Stimulated activated CD8-positive, alpha-beta memory T cell treated with anti-CD3 and anti-CD28 coated beads, Interleukin-12 subunit alpha, Interleukin-12 subunit beta, amount 100 ng/mL, for 4 hours (primary cell): ENCODE results near the gene FNIP2.
"Not testable (repeated sequence)": the region's sequence is repeated elsewhere in the genome, so short reads cannot be mapped to it uniquely, and the experiment has no call there.

Experiments used
- DNase-seq: peaks from one replicate; pipeline ENCODE4 v3.0.0-alpha.2; 2020; ENCODE audit warnings: low read depth

Gene FNIP2

GRCh38 chr4:158870626-158871334, 102.0 kb downstream of the FNIP2 start:
- DNase-seq = no peak

DNA sequence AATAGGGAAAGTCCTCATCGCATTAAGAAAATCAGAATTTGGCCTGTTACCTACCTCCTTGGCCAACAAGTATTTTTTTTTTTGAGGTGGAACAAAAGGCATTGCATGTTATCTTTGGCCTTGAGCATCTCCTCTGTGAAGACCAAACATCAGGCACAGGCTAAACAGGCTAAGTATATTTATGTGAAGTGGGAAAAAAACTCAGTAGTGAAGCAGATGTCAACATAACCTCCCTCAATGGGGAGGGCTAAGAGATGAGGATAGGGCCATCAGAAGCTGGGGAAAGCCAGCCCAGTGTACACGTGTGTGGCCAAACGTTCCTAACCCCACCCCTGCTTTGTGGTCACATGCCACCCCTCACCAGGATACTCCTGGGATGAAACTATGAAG, 102.5 kb downstream of the FNIP2 start:
- DNase-seq = no peak

GRCh38 chr4:158873795-158874401, 105.1 kb downstream of the FNIP2 start:
- DNase-seq = no peak

DNA sequence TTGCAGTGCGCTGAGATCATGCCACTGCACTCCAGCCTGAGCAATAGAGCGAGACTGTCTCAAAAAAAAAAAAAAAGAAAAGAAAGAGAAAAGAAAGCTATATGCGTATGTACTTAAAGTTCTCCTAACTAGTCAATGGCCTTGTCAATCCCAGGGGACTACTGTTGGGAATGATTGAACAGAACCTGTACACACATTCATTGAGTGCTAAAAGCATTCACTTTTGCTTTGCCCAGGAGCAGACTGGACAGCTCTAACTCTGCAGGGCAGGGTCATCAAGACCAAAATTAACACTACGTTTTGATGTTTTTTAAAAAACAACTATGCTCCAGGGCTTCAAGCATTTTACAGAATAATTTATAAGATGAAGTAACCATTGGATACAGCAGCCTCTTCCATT, 106.2 kb downstream of the FNIP2 start:
- DNase-seq = no peak

GRCh38 chr4:158875455-158875854, 106.6 kb downstream of the FNIP2 start:
- no peak for DNase-seq

GRCh38 chr4:158877069-158877468, 108.2 kb downstream of the FNIP2 start:
- no peak for DNase-seq

- not testable (repeated sequence) for DNase-seq
Observed at GRCh38 chr4:158882142-158882541, 113.3 kb downstream of the FNIP2 start.

GRCh38 chr4:158884280-158884679, 115.5 kb downstream of the FNIP2 start:
- DNase-seq = no peak

GRCh38 chr4:158885564-158885963, 116.7 kb downstream of the FNIP2 start:
- DNase-seq = no peak

DNA sequence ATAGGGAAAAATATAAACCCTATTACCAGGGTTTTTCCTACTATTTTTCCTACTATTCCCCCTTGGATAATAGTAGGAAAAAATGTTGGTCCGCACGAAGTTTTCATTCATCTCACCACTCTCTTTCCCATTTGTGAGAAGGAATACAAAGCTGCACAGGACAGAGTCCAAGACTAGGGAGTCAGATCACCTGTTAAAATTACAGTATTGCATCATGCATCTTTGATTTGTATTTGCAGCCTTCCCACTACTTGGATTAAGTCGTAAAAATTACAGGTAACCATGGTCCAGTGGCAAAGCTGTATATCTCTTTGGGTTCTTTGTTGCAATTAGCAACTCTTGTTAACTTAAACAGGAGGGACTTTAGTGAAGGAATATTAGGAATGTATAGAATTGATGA, 121.5 kb downstream of the FNIP2 start:
- DNase-seq = no peak

DNA sequence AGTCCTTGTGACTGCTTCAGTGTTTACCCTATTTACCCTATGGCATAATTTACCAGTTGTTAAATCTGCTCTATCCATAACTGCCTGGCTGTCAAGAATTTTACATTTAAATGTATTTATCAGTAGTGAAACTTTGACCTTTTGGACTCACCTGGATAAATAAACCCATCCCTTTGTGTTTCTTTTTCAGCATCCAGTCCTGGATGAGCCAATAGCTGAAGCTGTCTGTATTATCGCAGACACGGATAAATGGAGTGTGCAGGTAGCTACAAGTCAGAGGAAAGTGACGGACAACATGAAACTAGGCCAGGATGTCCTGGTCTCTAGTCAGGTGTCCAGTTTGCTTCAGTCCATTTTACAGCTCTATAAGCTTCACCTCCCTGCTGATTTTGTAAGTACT, 122.4 kb downstream of the FNIP2 start:
- no peak for DNase-seq

DNA sequence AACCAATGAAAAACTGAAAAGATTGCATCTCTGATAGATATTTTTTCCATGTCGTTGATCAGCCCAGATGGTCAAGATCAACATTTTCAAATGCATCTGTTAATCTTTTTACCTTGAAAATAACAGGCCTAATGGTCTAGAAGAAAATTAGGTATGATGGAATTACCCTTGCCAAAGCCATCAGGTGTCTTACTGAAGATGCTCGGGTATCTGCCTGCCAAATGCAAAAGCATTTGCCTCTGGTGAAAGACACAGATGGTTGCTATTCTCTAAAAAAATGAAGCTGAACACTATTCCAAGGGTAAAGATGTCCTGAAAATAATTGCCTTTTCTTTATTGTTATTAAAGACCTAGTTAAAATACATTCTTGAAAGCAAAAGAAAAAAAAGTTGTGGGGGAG, 126.0 kb downstream of the FNIP2 start:
- DNase-seq = no peak

- no peak for DNase-seq
Observed at GRCh38 chr4:158895797-158896576, 127.2 kb downstream of the FNIP2 start.

DNA sequence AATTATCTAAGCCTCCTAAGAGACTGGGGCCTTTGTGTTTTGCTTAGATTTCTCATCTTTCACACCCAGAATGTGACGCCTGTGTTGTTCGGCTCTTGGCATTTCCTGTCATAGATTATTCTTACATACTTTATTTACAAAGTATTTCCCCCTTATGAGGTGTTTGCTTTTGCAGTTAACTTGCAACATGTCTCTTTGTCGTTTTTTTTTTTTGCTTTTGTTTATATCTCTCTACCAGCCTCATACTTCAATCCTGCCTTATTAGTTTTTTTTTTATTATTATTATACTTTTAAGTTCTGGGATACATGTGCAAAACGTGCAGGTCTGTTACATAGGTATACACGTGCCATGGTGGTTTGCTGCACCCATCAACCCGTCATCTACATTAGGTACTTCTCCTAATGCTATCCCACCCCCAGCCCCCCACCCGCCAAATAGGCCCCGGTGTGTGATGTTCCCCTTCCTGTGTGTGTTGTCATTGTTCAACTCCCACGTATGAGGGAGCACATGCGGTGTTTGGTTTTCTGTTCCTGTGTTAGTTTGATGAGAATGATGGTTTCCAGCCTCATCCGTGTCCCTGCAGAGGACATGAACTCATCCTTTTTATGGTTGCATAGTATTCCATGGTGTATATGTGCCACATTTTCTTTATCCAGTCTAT, 127.9 kb downstream of the FNIP2 start:
- DNase-seq = not testable (repeated sequence)

DNA sequence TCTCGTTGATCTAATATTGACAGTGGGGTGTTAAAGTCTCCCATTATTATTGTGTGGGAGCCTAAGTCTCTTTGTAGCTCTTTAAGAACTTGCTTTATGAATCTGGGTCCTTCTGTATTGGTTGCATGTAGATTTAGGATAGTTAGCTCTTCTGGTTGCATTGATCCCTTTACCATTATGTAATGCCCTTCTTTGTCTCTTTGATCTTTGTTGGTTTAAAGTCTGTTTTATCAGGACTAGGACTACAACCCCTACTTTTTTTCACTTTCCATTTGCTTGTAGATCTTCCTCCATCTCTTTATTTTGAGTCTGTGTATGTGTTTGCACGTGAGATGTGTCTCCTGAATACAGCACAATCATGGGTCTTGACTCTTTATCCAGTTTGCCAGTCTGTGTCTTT, 131.6 kb downstream of the FNIP2 start:
- not testable (repeated sequence) for DNase-seq

DNA sequence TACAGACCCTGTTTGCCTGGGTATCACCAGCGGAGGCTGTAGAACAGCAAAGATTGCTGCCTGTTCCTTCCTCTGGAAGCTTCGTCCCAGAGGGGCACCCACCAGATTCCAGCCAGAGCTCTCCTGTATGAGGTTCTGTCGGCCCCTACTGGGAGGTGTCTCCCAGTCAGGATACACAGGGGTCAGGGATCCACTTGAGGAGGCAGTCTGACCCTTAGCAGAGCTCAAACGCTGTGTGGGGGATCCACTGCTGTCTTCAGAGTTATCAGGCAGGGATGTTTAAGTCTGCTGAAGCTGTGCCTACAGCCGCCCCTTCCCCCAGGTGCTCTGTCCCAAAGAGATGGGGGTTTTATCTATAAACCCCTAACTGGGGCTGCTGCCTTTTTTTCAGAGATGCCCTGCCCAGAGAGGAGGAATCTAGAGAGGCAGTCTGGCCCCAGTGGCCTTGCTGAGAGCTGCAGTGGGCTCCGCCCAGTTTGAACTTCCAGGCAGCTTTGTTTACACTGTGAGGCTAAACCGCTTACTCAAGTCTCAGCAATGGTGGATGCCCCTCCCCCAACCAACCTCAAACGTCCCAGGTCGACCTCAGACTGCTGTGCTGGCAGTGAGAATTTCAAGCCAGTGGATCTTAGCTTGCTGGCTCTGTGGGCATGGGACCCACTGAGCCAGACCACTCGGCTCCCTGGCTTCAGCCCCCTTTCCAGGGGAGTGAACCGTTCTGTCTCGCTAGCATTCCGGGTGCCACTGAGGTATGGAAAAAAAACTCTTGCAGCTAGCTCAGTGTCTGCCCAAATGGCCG, 133.7 kb downstream of the FNIP2 start:
- not testable (repeated sequence) for DNase-seq

GRCh38 chr4:158903079-158903456, 134.2 kb downstream of the FNIP2 start:
- no peak for DNase-seq

DNA sequence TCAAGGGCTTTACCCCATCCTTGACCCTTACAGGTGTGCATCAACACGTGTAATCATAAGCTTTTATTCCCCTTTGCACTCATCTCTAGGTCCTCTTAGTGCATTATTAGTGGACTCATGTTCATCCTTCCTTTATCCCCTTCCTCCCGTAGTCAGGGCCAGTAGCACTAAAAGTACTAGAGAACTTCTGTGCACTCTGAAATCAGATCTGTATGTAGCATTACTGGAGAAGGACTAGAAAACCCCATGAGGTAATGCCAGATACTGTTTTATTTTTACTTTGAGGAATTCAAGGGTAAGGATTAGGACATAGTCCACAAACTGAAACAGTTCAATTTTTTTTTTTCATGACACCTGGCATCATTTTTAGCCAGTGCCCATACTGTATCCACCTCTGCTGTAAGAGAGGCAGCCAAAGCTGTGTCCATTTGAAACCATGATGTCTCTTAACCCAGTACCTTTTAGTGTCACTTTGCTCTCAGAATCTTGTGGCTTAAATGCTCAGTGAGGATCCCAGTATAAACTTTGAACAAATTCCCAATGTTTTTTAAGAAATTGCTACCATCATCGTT, 134.7 kb downstream of the FNIP2 start:
- no peak for DNase-seq

GRCh38 chr4:158904815-158905214, 136.0 kb downstream of the FNIP2 start:
- no peak for DNase-seq

- no peak for DNase-seq
Observed at GRCh38 chr4:158906073-158906472, 137.2 kb downstream of the FNIP2 start.

DNA sequence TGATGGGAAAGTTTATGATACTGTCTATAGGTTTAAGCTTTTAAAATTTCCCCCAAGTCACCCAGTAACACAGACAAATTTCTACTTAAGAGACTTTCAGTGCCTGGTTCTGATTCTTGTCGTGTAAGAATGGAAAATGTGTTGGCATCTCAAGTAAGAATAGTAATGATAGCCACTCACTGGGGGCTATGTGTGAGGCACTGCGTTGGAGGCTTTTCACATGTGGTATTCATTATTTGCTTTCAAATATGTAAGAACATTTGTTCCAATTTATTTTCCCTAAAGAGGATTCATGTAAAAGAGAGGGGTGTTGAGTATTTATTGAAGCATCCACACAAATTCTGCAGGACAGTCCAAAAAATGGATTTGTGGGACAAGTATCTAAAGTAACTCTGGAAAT, 143.6 kb downstream of the FNIP2 start:
- DNase-seq = no peak

GRCh38 chr4:158912806-158913205, 144.0 kb downstream of the FNIP2 start:
- DNase-seq = no peak
